GM23338 (cell line): ENCODE data around the gene MRPS11. TPM values are rescaled to one million over a fixed set of nuclear protein-coding genes. Genes with fewer than 3 reads are reported as not detected.

Source experiments
- ATAC-seq: fragments of 200-7000 bp; cut with Tn5 transposase; 3 replicates; pipeline ENCODE4 v1.9.1; 2020
- DNase-seq: peaks from one replicate; pipeline ENCODE4 v3.0.0-alpha.2; 2015; ENCODE audit warnings: low spot score
- H2AFZ ChIP-seq: fragments of 200-600 bp; sonication (generic); 2 replicates; pipeline ENCODE4 v1.8.0; 2016; ENCODE audit warnings: antibody characterized with exemption, mild to moderate bottlenecking, moderate library complexity
- H3F3A ChIP-seq: fragments of 200-600 bp; sonication (generic); replicated peaks from 2 replicates; pipeline ENCODE4 v1.8.0; 2017; ENCODE audit warnings: antibody characterized with exemption, mixed run types, low read depth
- H3K27ac ChIP-seq: fragments of 200-600 bp; sonication (generic); 2 replicates; pipeline ENCODE4 v1.6.1; 2016; ENCODE audit warnings: low read depth
- H3K27me3 ChIP-seq: fragments of 200-600 bp; sonication (generic); 2 replicates; pipeline ENCODE4 v1.8.0; 2016; ENCODE audit warnings: mild to moderate bottlenecking, mixed run types, moderate library complexity; ENCODE audit not compliant: insufficient read depth
- H3K36me3 ChIP-seq: fragments of 200-600 bp; sonication (generic); 2 replicates; pipeline ENCODE4 v1.8.0; 2016; ENCODE audit warnings: mild to moderate bottlenecking; ENCODE audit not compliant: insufficient read depth
- H3K4me1 ChIP-seq: fragments of 200-600 bp; sonication (generic); 2 replicates; pipeline ENCODE4 v1.8.0; 2016; ENCODE audit warnings: mild to moderate bottlenecking, moderate library complexity; ENCODE audit not compliant: insufficient read depth
- H3K4me2 ChIP-seq: fragments of 200-600 bp; sonication (generic); 2 replicates; pipeline ENCODE4 v1.7.1; 2017; ENCODE audit warnings: mixed run types
- H3K4me3 ChIP-seq: fragments of 200-600 bp; sonication (generic); 2 replicates; pipeline ENCODE4 v1.6.1; 2016; ENCODE audit warnings: mixed run types
- H3K79me2 ChIP-seq: fragments of 200-600 bp; sonication (generic); replicated peaks from 2 replicates; pipeline ENCODE4 v1.8.0; 2017; ENCODE audit warnings: mild to moderate bottlenecking; ENCODE audit not compliant: insufficient read depth
- H3K9me2 ChIP-seq: fragments of 200-600 bp; sonication (generic); 2 replicates; pipeline ENCODE4 v1.8.0; 2017; ENCODE audit not compliant: insufficient read depth
- H4K20me1 ChIP-seq: fragments of 200-600 bp; sonication (generic); replicated peaks from 2 replicates; pipeline ENCODE4 v1.8.0; 2017; ENCODE audit warnings: mild to moderate bottlenecking; ENCODE audit not compliant: insufficient read depth
- H3K27ac Mint-ChIP-seq: 2 replicates; pipeline ENCODE4 v1.8.0; 2020; ENCODE audit warnings: inconsistent platforms, mild to moderate bottlenecking, moderate library complexity, mixed read lengths
- H3K27me3 Mint-ChIP-seq: 3 replicates; pipeline ENCODE4 v1.8.0; 2022; ENCODE audit warnings: low read depth, mild to moderate bottlenecking, moderate library complexity, mixed read lengths, inconsistent platforms; ENCODE audit not compliant: insufficient read depth, poor library complexity
- H3K36me3 Mint-ChIP-seq: 3 replicates; pipeline ENCODE4 v1.8.0; 2021; ENCODE audit warnings: low read depth, mild to moderate bottlenecking, inconsistent platforms, moderate library complexity, mixed read lengths
- H3K4me1 Mint-ChIP-seq: 3 replicates; pipeline ENCODE4 v1.8.0; 2020; ENCODE audit warnings: mild to moderate bottlenecking, inconsistent platforms, mixed read lengths
- H3K4me3 Mint-ChIP-seq: 3 replicates; pipeline ENCODE4 v1.8.0; 2021; ENCODE audit warnings: moderate library complexity, mild to moderate bottlenecking, inconsistent platforms, mixed read lengths
- H3K9me3 Mint-ChIP-seq: 3 replicates; pipeline ENCODE4 v1.8.0; 2020; ENCODE audit warnings: moderate library complexity, mild to moderate bottlenecking, inconsistent platforms, mixed read lengths
- CREB1 ChIP-seq: fragments of 250-450 bp; sonication (Bioruptor Pico); IDR thresholded peaks from 2 replicates; pipeline ENCODE4 v1.5.0; 2020; ENCODE audit warnings: low read depth, mild to moderate bottlenecking, moderate library complexity
- CTCF ChIP-seq, 2 experiments: fragments of 200-600 bp in 1 of 2; sonication (generic) in 1 of 2; conservative IDR thresholded peaks; 2 replicates each; pipeline versions ENCODE4 v1.5.1 to v1.6.1; 2016 to 2017; ENCODE audit warnings: antibody characterized with exemption in 2 of 2, low read depth in 2 of 2, mild to moderate bottlenecking in 2 of 2, moderate library complexity in 1 of 2
- JUNB ChIP-seq: IDR thresholded peaks from one replicate; pipeline ENCODE4 v1.6.1; 2016; ENCODE audit warnings: antibody characterized with exemption; ENCODE audit not compliant: unreplicated experiment
- NANOG ChIP-seq: IDR thresholded peaks from 2 replicates; pipeline ENCODE4 v1.6.1; 2016; ENCODE audit warnings: antibody characterized with exemption, borderline replicate concordance
- POLR2AphosphoS5 ChIP-seq: IDR thresholded peaks from 2 replicates; pipeline ENCODE4 v1.6.1; 2016; ENCODE audit warnings: antibody characterized with exemption, low read depth
- ZNF331 ChIP-seq: fragments of 250-450 bp; sonication (Bioruptor Pico); IDR thresholded peaks from 2 replicates; pipeline ENCODE4 v1.5.0; 2020; ENCODE audit warnings: low read depth, mild to moderate bottlenecking, moderate library complexity
- ZNF462 ChIP-seq: fragments of 250-450 bp; sonication (Bioruptor Pico); IDR thresholded peaks from 2 replicates; pipeline ENCODE4 v1.5.0; 2020; ENCODE audit warnings: mild to moderate bottlenecking, moderate library complexity
- polyA plus RNA-seq: library from polyadenylated mRNA; unstranded; fragments of >200 nt; fragmentation: Nextera tagmentation; extraction: Ambion mirVana; gene quantifications from 2 replicates; pipeline ENCODE4 v1.2.1, GENCODE V29; 2016
- total RNA-seq: library from RNA; depleted of rRNA; stranded (reverse); fragments of >200 nt; shearing (Covaris generic); gene quantifications from 2 replicates; pipeline ENCODE4 v1.2.3, GENCODE V29; 2014

The MRPS11 gene
- total and polyA plus RNA-seq, 2 experiments from 2014 or later, result 35.8 to 57.9 TPM

GRCh38 chr15:88477904-88478303, 10.4 kb downstream of the MRPS11 start:
- Mint-ChIP-seq H3K27me3 (peaks cover 4% of the 10 kb centered on the region), H3K4me3 (no peak overlapping the region), H3K4me1 (no peaks in the 10 kb centered on the region), H3K9me3 (no peaks in the 10 kb centered on the region), H3K27ac (no peak overlapping the region), H3K36me3 (peaks cover 33% of the 10 kb centered on the region; the same call in 2 of the 3 replicates)
- 0 out of 2 replicates have a peak, but pooled peaks cover 3% of the 10 kb centered on the region for H3F3A ChIP-seq
- no peak overlapping the region for H3K4me2 ChIP-seq
- H4K20me1 ChIP-seq, result no peaks in the 10 kb centered on the region; the same call in 1 of the 2 replicates
- no peaks in the 10 kb centered on the region; the same call in 1 of the 2 replicates for H3K36me3 ChIP-seq
- H3K4me3 ChIP-seq, result no peak overlapping the region
- H3K4me1 ChIP-seq, result no peaks in the 10 kb centered on the region
- ATAC-seq (no peak), DNase-seq (no peak)
- H3K27me3 ChIP-seq, result no peaks in the 10 kb centered on the region
- H3K79me2 ChIP-seq, result no peaks in the 10 kb centered on the region
- no peaks in the 10 kb centered on the region for H3K9me2 ChIP-seq
- H2AFZ ChIP-seq, result no peak overlapping the region
- no peak overlapping the region for H3K27ac ChIP-seq
- TF ChIP-seq NANOG (no peak), ZNF331 (CRISPR knock-in tag) (no peak)

- Histone ChIP-seq H3K79me2 (no peaks in the 10 kb centered on the region), H2AFZ (no peak overlapping the region), H3K4me1 (peaks cover 5% of the 10 kb centered on the region; the same call in 1 of the 2 replicates), H3K36me3 (no peaks in the 10 kb centered on the region; the same call in 1 of the 2 replicates), H3F3A (0 out of 2 replicates have a peak, but pooled peaks cover 3% of the 10 kb centered on the region), H3K27ac (no peak overlapping the region), H3K27me3 (no peaks in the 10 kb centered on the region), H4K20me1 (no peaks in the 10 kb centered on the region), H3K4me2 (no peak overlapping the region), H3K4me3 (no peak overlapping the region), H3K9me2 (no peaks in the 10 kb centered on the region)
- Mint-ChIP-seq H3K27me3 (peaks cover 4% of the 10 kb centered on the region), H3K27ac (no peak overlapping the region), H3K4me1 (peaks cover 6% of the 10 kb centered on the region), H3K4me3 (no peak overlapping the region), H3K36me3 (peaks cover 28% of the 10 kb centered on the region; the same call in 2 of the 3 replicates), H3K9me3 (no peaks in the 10 kb centered on the region)
- TF ChIP-seq CTCF (conservative IDR thresholded peaks at IDR 0.05; ENCODE audit: low read depth in 2 of 2), result peak in 1 of 2 experiments; percentile 13; a peak in 2 of 4 replicates
- no peak for TF ChIP-seq CREB1 (CRISPR knock-in tag)
- no peak for TF ChIP-seq JUNB
- no peak for TF ChIP-seq ZNF462 (CRISPR knock-in tag)
- TF ChIP-seq POLR2AphosphoS5, result no peak
- no peak for DNase-seq
- no peak; the same call in 1 of the 3 replicates for ATAC-seq
Measured at GRCh38 chr15:88479169-88479568, 11.7 kb downstream of the MRPS11 start.
